NCI-H2196 (cell line): Measurements from ENCODE around the gene RETSAT.

Source experiments
- DNase-seq: peaks from one replicate; lab custom pipeline; 2025; ENCODE audit not compliant: unreplicated experiment; lab: John Stamatoyannopoulos, UW

RETSAT gene

DNA sequence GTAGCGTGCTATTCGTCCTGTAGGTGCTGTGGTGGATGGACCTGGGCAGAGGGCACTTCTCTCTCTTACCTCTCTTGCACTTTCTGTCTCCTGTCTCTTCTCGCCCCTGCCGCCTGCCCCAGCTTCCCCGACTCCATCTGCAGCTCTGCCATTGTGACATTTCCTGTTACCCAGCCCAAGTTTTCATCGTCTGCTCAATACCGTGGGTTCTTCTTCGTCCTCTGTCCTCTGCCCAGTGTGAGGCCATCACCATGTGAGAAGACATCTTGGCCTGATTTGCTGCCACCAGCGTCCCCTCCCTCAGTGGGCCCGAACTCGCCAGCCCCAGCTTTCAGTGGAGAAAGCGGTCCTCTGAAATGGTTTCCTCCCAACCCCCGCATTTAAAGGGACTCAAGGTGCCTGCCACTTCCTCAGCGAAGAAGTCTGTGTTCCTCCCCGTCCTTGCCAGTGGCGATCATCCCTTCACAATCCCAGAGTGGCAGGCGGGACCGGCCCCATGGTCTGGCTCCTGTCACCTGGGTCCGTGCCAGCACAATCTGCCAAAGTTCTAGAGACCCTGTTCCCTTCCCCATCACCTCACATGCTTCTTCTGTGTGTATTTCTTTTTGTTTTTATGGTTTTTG, 44.5 kb downstream of the RETSAT start:
- no peak for DNase-seq

- peak; percentile 68 for DNase-seq
Measured at GRCh38 chr2:85308896-85309555, 45.3 kb downstream of the RETSAT start.

DNA sequence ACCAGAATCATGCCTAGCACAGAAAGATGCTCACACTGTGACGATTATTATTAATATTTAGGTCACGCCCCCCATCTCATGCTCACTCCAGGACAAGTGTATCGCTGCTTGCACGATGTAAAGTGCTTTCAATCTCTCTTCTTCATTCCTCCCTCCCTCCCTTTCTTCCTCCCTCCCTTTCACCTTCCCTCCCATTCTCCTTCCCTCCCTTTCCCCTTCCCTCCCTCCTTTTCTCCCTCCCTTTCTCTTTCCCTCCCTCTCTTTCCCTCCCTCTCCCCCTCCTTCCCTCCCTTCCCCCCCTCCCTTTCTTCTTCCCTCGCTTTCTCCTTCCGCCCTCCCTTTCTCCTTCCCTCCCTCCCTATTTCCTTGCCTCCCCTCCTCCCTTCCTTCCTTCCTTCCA, 46.1 kb downstream of the RETSAT start:
- DNase-seq = no peak

DNA sequence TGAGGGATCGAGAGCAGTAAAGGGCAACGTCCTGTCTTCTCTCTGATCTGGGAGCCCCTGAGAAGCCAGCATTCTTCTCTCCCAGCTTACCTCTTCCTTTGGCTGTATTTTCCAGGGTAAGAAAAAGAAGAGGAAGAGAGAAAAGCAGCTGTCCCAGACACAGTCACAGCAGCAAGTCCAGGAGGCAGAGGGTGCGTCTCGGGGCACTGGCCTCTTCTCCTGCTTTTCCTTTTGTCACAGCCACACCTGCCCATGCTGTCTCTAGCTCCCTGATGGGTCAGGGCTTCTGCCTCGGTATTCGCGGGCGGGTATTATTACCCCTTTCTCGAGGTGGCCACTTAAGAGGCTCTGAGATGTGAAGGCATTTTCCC, 46.8 kb downstream of the RETSAT start:
- DNase-seq = no peak

DNA sequence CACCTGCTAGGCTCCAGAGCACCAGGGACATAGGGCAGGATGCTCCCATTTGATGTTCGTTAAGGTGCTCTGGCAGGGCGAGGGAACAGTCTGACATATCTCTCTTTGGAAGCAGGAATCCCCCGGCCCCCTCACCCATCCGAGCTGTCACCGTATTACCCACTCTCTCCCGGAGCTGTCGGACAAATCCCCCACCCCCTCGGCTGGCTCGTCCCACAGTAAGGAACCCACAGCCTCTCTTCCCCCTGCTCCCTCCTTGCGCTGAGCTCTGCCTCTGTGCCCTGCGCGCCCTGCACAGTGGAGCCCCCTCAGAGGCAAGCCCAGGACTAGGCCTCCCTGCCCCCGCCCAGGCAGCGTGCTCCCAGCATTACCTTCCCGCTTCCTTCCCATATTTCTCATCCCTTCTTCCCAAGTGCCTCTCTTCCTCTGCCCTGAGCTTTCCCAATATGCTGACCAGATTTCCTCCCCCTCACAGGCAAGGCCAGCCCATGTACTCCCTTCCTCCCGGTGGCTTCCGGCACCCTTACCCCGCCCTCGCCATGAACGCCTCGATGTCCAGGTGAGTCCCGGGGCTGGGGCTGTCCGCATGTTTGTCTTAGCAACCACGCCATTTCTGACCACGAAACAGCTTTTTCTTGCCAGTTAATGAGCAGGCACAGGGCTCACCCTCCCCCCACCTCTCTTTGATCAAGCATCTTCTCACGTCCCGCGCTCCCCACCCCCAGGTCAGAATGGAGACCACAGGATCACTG, 50.4 kb downstream of the RETSAT start:
- no peak for DNase-seq

GRCh38 chr2:85302121-85302520, 52.2 kb downstream of the RETSAT start:
- no peak for DNase-seq
